RWPE2 (cell line): ENCODE results near the gene POLE.

Experiments used
- ATAC-seq: fragments of 200-7000 bp; cut with Tn5 transposase; 3 replicates; pipeline ENCODE4 v1.9.1; 2021; ENCODE audit warnings: low read depth
- DNase-seq: peaks from one replicate; pipeline ENCODE4 v3.0.0-alpha.2; 2020; ENCODE audit warnings: low spot score
- H3K27ac ChIP-seq: fragments of 450-650 bp; 2 replicates; pipeline ENCODE4 v1.5.1; 2017; ENCODE audit warnings: mild to moderate bottlenecking; ENCODE audit not compliant: poor library complexity, severe bottlenecking
- H3K27me3 ChIP-seq: fragments of 250-450 bp; sonication (Bioruptor Pico); 2 replicates; pipeline ENCODE4 v1.5.1; 2021; ENCODE audit warnings: mild to moderate bottlenecking, moderate library complexity; ENCODE audit not compliant: insufficient read depth, poor library complexity, severe bottlenecking
- H3K36me3 ChIP-seq: fragments of 250-450 bp; sonication (Bioruptor Pico); 2 replicates; pipeline ENCODE4 v1.5.1; 2020; ENCODE audit warnings: low read depth, mild to moderate bottlenecking, moderate library complexity
- H3K4me1 ChIP-seq: fragments of 250-450 bp; sonication (Bioruptor Pico); 2 replicates; pipeline ENCODE4 v1.5.1; 2021; ENCODE audit warnings: mild to moderate bottlenecking, moderate library complexity; ENCODE audit not compliant: insufficient read depth, poor library complexity, severe bottlenecking
- H3K4me3 ChIP-seq: fragments of 250-450 bp; sonication (Bioruptor Pico); 2 replicates; pipeline ENCODE4 v1.5.1; 2021; ENCODE audit warnings: mild to moderate bottlenecking, moderate library complexity; ENCODE audit not compliant: severe bottlenecking
- H3K9me3 ChIP-seq: fragments of 250-450 bp; sonication (Bioruptor Pico); 2 replicates; pipeline ENCODE4 v1.5.1; 2021; ENCODE audit warnings: mild to moderate bottlenecking, moderate library complexity; ENCODE audit not compliant: severe bottlenecking
- TF ChIP-seq, protein P1 (sequence below): fragments of 450-650 bp; IDR thresholded peaks from one replicate; pipeline ENCODE4 v1.5.1; 2017; ENCODE audit warnings: mild to moderate bottlenecking, moderate library complexity; ENCODE audit not compliant: poor library complexity, severe bottlenecking

The POLE gene

DNA sequence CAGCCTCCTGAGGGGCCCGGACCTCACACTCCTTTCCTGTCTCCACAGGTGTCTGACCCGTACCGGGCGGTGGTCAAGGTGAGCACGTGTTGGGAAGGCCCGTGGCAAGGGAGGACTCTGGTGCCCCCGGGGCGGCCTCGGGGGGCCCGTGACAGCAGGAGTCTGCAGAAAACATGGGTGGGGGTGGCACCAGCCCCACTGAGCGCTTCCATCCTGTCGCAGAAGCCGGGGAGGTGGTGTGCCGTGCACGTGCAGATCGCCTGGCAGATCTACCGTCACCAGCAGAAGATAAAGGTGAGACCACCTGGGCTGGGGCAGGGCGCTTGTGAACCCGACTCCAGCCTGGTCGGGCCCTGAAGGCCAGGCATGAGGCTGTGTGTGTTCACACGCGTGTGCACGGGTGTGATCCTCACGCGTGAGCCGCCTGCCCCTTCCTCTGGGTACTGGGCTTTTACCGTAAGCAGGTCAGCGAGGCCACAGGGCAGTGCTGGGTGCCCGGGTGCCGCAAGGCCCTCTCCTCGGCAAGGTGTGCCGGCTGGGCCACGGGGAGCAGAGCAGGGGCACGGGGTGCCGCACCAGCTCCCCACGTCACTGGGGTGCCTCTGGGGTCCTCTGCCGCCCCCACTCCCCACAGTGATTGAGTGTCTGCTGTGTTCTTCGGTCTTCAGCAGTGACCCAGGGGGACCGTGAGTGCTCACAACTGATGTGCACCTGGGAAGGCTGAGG, 112.7 kb downstream of the POLE start:
- TF ChIP-seq, protein P1, sequence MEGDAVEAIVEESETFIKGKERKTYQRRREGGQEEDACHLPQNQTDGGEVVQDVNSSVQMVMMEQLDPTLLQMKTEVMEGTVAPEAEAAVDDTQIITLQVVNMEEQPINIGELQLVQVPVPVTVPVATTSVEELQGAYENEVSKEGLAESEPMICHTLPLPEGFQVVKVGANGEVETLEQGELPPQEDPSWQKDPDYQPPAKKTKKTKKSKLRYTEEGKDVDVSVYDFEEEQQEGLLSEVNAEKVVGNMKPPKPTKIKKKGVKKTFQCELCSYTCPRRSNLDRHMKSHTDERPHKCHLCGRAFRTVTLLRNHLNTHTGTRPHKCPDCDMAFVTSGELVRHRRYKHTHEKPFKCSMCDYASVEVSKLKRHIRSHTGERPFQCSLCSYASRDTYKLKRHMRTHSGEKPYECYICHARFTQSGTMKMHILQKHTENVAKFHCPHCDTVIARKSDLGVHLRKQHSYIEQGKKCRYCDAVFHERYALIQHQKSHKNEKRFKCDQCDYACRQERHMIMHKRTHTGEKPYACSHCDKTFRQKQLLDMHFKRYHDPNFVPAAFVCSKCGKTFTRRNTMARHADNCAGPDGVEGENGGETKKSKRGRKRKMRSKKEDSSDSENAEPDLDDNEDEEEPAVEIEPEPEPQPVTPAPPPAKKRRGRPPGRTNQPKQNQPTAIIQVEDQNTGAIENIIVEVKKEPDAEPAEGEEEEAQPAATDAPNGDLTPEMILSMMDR: no peak
- Histone ChIP-seq H3K27ac (no peak overlapping the region), H3K4me3 (no peak overlapping the region), H3K4me1 (no peaks in the 10 kb centered on the region), H3K36me3 (peaks cover 14% of the 10 kb centered on the region), H3K27me3 (no peaks in the 10 kb centered on the region), H3K9me3 (no peaks in the 10 kb centered on the region)
- DNase-seq (no peak), ATAC-seq (no peak)
